ENCODE data around the gene PSMD6.

- TF ChIP-seq CTCF (IDR thresholded peaks at IDR 0.05): no peak
- TF ChIP-seq POLR2A (IDR thresholded peaks at IDR 0.05): no peak
Measured at GRCh38 chr3:64028754-64029153, 5.5 kb upstream of the PSMD6 start.

Data from Peyer's patch (tissue), 4 donors.